H1 (cell line): ENCODE measurements around the gene YIF1A. TPM values are rescaled to one million over a fixed set of nuclear protein-coding genes. Genes with fewer than 3 reads are reported as not detected.

Experiments used
- CTCF ChIA-PET: fragments of 300-600 bp; sonication (Branson Sonifier 250); formaldehyde crosslinking; loops from one replicate; lab custom pipeline; 2021; ENCODE audit not compliant: partially characterized antibody; lab: Charles Lee
- POLR2A ChIA-PET: fragments of 300-600 bp; sonication (Branson Sonifier 250); formaldehyde crosslinking; loops from one replicate; lab custom pipeline; 2021; ENCODE audit warnings: inconsistent platforms; ENCODE audit not compliant: partially characterized antibody; lab: Charles Lee
- DNase-seq, 2 experiments: peaks; one replicate each; pipeline versions ENCODE4 v3.0.0 to v3.0.0-alpha.2; 2010 to 2022; ENCODE audit warnings: low spot score in 2 of 2, low read depth in 1 of 2, mixed read lengths in 1 of 2
- FAIRE-seq: peaks from 2 replicates; lab custom pipeline; 2011; peaks lifted over from hg19 to GRCh38; lab: Jason Lieb, UNC
- H2AFZ ChIP-seq: 2 replicates; pipeline ENCODE4 v1.8.1; 2012; ENCODE audit warnings: low read length, inconsistent platforms
- H2AK5ac ChIP-seq: 2 replicates; pipeline ENCODE4 v1.6.1; 2013; ENCODE audit warnings: low read depth, low read length
- H2BK120ac ChIP-seq: replicated peaks from 2 replicates; pipeline ENCODE3; 2013; ENCODE audit warnings: low read depth, low read length, inconsistent platforms
- H2BK12ac ChIP-seq: 2 replicates; pipeline ENCODE4 v1.6.1; 2013; ENCODE audit warnings: low read depth, low read length
- H2BK15ac ChIP-seq: 2 replicates; pipeline ENCODE4 v1.6.1; 2013; ENCODE audit warnings: low read length
- H2BK20ac ChIP-seq: 2 replicates; pipeline ENCODE4 v1.6.1; 2013; ENCODE audit warnings: low read length
- H2BK5ac ChIP-seq: 2 replicates; pipeline ENCODE4 v1.6.1; 2013; ENCODE audit warnings: low read depth, low read length
- H3K14ac ChIP-seq: 2 replicates; pipeline ENCODE4 v1.6.1; 2013; ENCODE audit warnings: inconsistent platforms; ENCODE audit not compliant: insufficient read length
- H3K18ac ChIP-seq: 2 replicates; pipeline ENCODE4 v1.6.1; 2013; ENCODE audit warnings: low read length; ENCODE audit errors: extremely low read depth
- H3K23ac ChIP-seq: 2 replicates; pipeline ENCODE4 v1.6.1; 2013; ENCODE audit warnings: inconsistent platforms; ENCODE audit not compliant: insufficient read length
- H3K23me2 ChIP-seq: 2 replicates; pipeline ENCODE4 v1.6.1; 2013; ENCODE audit warnings: low read depth, low read length
- H3K27ac ChIP-seq: 2 replicates; pipeline ENCODE4 v1.6.1; 2011; ENCODE audit warnings: low read depth, low read length, inconsistent platforms
- H3K27me3 ChIP-seq, 4 experiments: replicated peaks in 1 of 4; 1 replicate in 1 of 4; 2 replicates in 3 of 4; pipeline versions ENCODE4 v1.6.1 to v1.8.1; 2011 to 2013; ENCODE audit warnings: low read length in 3 of 4, mild to moderate bottlenecking in 3 of 4, inconsistent platforms in 2 of 4, mixed read lengths in 2 of 4, moderate library complexity in 1 of 4; ENCODE audit not compliant: control insufficient read depth in 3 of 4, insufficient read depth in 3 of 4; ENCODE audit errors: extremely low read depth in 1 of 4
- H3K36me3 ChIP-seq, 4 experiments: 2 replicates each; pipeline versions ENCODE4 v1.6.1 to v1.8.1; 2011 to 2013; ENCODE audit warnings: mild to moderate bottlenecking in 4 of 4, low read length in 3 of 4, moderate library complexity in 2 of 4, control low read depth in 1 of 4, inconsistent platforms in 1 of 4; ENCODE audit not compliant: insufficient read depth in 4 of 4, control insufficient read depth in 2 of 4
- H3K4ac ChIP-seq: replicated peaks from 2 replicates; pipeline ENCODE3; 2013; ENCODE audit warnings: low read length, low read depth, mixed read lengths, inconsistent platforms; ENCODE audit not compliant: insufficient read length
- H3K4me1 ChIP-seq, 4 experiments: replicated peaks in 1 of 4; 1 replicate in 1 of 4; 2 replicates in 3 of 4; pipeline versions ENCODE4 v1.6.1 to v1.8.1; 2011 to 2013; ENCODE audit warnings: low read length in 3 of 4, inconsistent platforms in 2 of 4, mixed read lengths in 1 of 4; ENCODE audit not compliant: insufficient read depth in 4 of 4, control insufficient read depth in 3 of 4
- H3K4me2 ChIP-seq, 2 experiments: 2 replicates each; pipeline versions ENCODE4 v1.6.1 to v1.8.1; 2011 to 2013; ENCODE audit warnings: low read depth in 2 of 2, low read length in 2 of 2, control low read depth in 1 of 2, inconsistent platforms in 1 of 2, mild to moderate bottlenecking in 1 of 2; ENCODE audit not compliant: insufficient read depth in 1 of 2
- H3K4me3 ChIP-seq, 4 experiments: fragments of 200-600, 300-600 bp in 1 of 4; sonication (generic), shearing (Covaris generic), sonication (Bioruptor Twin) in 1 of 4; 2 replicates each; pipeline versions ENCODE4 v1.5.1 to v1.8.1; 2011 to 2016; ENCODE audit warnings: low read length in 4 of 4, low read depth in 3 of 4, control low read depth in 2 of 4, inconsistent platforms in 2 of 4, mild to moderate bottlenecking in 2 of 4, mixed read lengths in 1 of 4, moderate library complexity in 1 of 4; ENCODE audit not compliant: insufficient read depth in 2 of 4; ENCODE audit errors: extremely low read depth in 1 of 4
- H3K56ac ChIP-seq: replicated peaks from 2 replicates; pipeline ENCODE3; 2013; ENCODE audit warnings: low read depth, mild to moderate bottlenecking, mixed read lengths, low read length, inconsistent platforms; ENCODE audit not compliant: insufficient read length
- H3K79me1 ChIP-seq: 2 replicates; pipeline ENCODE4 v1.6.1; 2013; ENCODE audit warnings: low read depth, low read length, control low read depth
- H3K79me2 ChIP-seq, 2 experiments: 2 replicates each; pipeline versions ENCODE4 v1.6.1 to v1.8.1; 2012 to 2013; ENCODE audit warnings: low read length in 2 of 2, mild to moderate bottlenecking in 2 of 2, inconsistent platforms in 1 of 2; ENCODE audit not compliant: insufficient read depth in 2 of 2, control insufficient read depth in 1 of 2
- H3K9ac ChIP-seq, 4 experiments: replicated peaks in 1 of 4; 1 replicate in 1 of 4; 2 replicates in 3 of 4; pipeline versions ENCODE4 v1.6.1 to v1.8.1; 2011 to 2013; ENCODE audit warnings: low read depth in 3 of 4, low read length in 3 of 4, control low read depth in 2 of 4, mild to moderate bottlenecking in 2 of 4, moderate library complexity in 2 of 4, inconsistent platforms in 1 of 4; ENCODE audit errors: extremely low read depth in 1 of 4
- H3K9me3 ChIP-seq, 2 experiments: 2 replicates each; pipeline versions ENCODE4 v1.6.1 to v1.8.1; 2012 to 2013; ENCODE audit warnings: mild to moderate bottlenecking in 2 of 2, moderate library complexity in 2 of 2, control low read depth in 1 of 2, inconsistent platforms in 1 of 2, low read depth in 1 of 2, low read length in 1 of 2, mixed read lengths in 1 of 2; ENCODE audit not compliant: insufficient read depth in 2 of 2
- H4K20me1 ChIP-seq, 2 experiments: replicated peaks in 1 of 2; 2 replicates each; pipeline versions ENCODE3 to v1.8.1; 2011 to 2013; ENCODE audit warnings: inconsistent platforms in 2 of 2, low read length in 2 of 2, mild to moderate bottlenecking in 1 of 2; ENCODE audit not compliant: insufficient read depth in 2 of 2, control insufficient read depth in 1 of 2
- H4K5ac ChIP-seq: 2 replicates; pipeline ENCODE4 v1.6.1; 2013; ENCODE audit warnings: low read length, low read depth, mixed read lengths, inconsistent platforms; ENCODE audit not compliant: insufficient read length
- H4K8ac ChIP-seq: 2 replicates; pipeline ENCODE4 v1.8.0; 2013; ENCODE audit warnings: mild to moderate bottlenecking, moderate library complexity, low read length, inconsistent platforms; ENCODE audit not compliant: insufficient read depth; ENCODE audit errors: extremely low read depth
- H4K91ac ChIP-seq: replicated peaks from 2 replicates; pipeline ENCODE3; 2013; ENCODE audit warnings: low read length, mixed read lengths, inconsistent platforms; ENCODE audit not compliant: insufficient read length
- ASH2L ChIP-seq: fragments of 200-600, 300-600 bp; sonication (generic); IDR thresholded peaks from one replicate; pipeline ENCODE4 v1.7.1; 2017; ENCODE audit warnings: low read length
- BRCA1 ChIP-seq: IDR thresholded peaks from 2 replicates; pipeline ENCODE4 v1.6.1; 2012; ENCODE audit warnings: low read depth, low read length, improper control_type of control experiment
- POLR2A ChIP-seq, 2 experiments: IDR thresholded peaks; 1 replicate in 1 of 2; 2 replicates in 1 of 2; pipeline ENCODE4 v1.6.1; 2011; ENCODE audit warnings: low read depth in 2 of 2, low read length in 2 of 2, mild to moderate bottlenecking in 2 of 2; ENCODE audit errors: control extremely low read depth in 1 of 2
- SP2 ChIP-seq: IDR thresholded peaks from 2 replicates; pipeline ENCODE4 v1.6.1; 2012; ENCODE audit warnings: mild to moderate bottlenecking, low read length, inconsistent platforms
- TAF7 ChIP-seq: optimal IDR thresholded peaks from 2 replicates; pipeline ENCODE3; 2011; ENCODE audit warnings: low read depth, mild to moderate bottlenecking, inconsistent platforms, low read length, moderate library complexity, borderline replicate concordance
- YY1 ChIP-seq: IDR thresholded peaks from 2 replicates; pipeline ENCODE4 v1.6.1; 2011; ENCODE audit warnings: low read depth, mild to moderate bottlenecking, low read length
- WGBS, 2 experiments: shearing (Covaris generic) in 1 of 2; methylation state at CpG; one replicate each; pipeline versions ENCODE4 v1.1.6 to v1.1.7; 2013 to 2015; ENCODE audit warnings: low lambda C conversion rate in 2 of 2, mixed read lengths in 2 of 2, inconsistent platforms in 1 of 2, low coverage in 1 of 2, missing lambda C conversion rate in 1 of 2; ENCODE audit not compliant: insufficient replicate concordance in 2 of 2, insufficient coverage in 1 of 2, insufficient read length in 1 of 2; ENCODE audit errors: extremely low coverage in 1 of 2, missing lambda C conversion rate in 1 of 2; 5-methylcytosine and 5-hydroxymethylcytosine counted together
- polyA plus RNA-seq, 7 experiments: library from polyadenylated mRNA; depleted of rRNA in 3 of 7; stranded (reverse) in 5 of 7; unstranded in 2 of 7; fragments of >200 nt in 5 of 7; fragments of 200-250 nt in 2 of 7; gene quantifications; 1 replicate in 5 of 7; 2 replicates in 1 of 7; 4 replicates in 1 of 7; pipeline versions ENCODE4 v1.2.1 to v1.2.3, GENCODE V29; 2011 to 2013; ENCODE audit warnings: missing spikeins in 2 of 7, mixed read lengths in 2 of 7
- total RNA-seq: library from RNA; stranded (reverse); fragmentation: NEBNext Ultra II Directional; extraction: Animal tissue kit (Norgen Biotek cat#: 25700); gene quantifications from 2 replicates; pipeline ENCODE4 v1.2.1, GENCODE V29; 2021

YIF1A gene
- total and polyA plus RNA-seq, 2 of the 8 experiments (the other 6 are each of a cell fraction or from before 2014, with no cell fraction given), result 70.1 to 178 TPM

GRCh38 chr11:66337103-66337899 is 48.4 kb upstream of the YIF1A start:
- TF ChIP-seq YY1 (no peak), SP2 (no peak), ASH2L (no peak), POLR2A (IDR thresholded peaks at IDR 0.05; ENCODE audit: control extremely low read depth in 1 of 2, low read depth in 2 of 2, low read length in 2 of 2) (no peak), TAF7 (no peak), BRCA1 (no peak)
- TF ChIP-seq, all 59 proteins: peak for 0
- Histone ChIP-seq H4K5ac (no peak overlapping the region), H3K14ac (no peak overlapping the region), H3K79me1 (0 out of 2 replicates have a peak, but pooled peaks cover 3% of the 10 kb centered on the region), H2BK20ac (no peak overlapping the region), H2BK12ac (no peak overlapping the region), H3K9ac (peak overlapping the region in 1 of 4 experiments; percentile 22; a peak in 1 of 7 replicates), H3K9me3 (no peaks in the 10 kb centered on the region), H3K4me3 (no peak overlapping the region), H3K36me3 (peaks cover 6 to 12% (median 9%) of the 10 kb centered on the region in 4 experiments; a peak in 4 of 8 replicates), H3K79me2 (no peaks in the 10 kb centered on the region), H3K4me1 (peaks cover 0 to 20% (median 14%) of the 10 kb centered on the region in 4 experiments; a peak in 6 of 7 replicates), H3K18ac (0 out of 2 replicates have a peak overlapping the region, but pooled peaks have one; percentile 51), H3K27me3 (no peaks in the 10 kb centered on the region; a peak in 2 of 7 replicates), H4K20me1 (peaks cover 0 to 4% of the 10 kb centered on the region in 2 experiments), H2BK120ac (no peak overlapping the region), H2AFZ (no peak overlapping the region), H3K4me2 (peak overlapping the region in 1 of 2 experiments; percentile 81; a peak in 2 of 4 replicates), H3K23me2 (no peaks in the 10 kb centered on the region; the same call in 1 of the 2 replicates), H3K23ac (no peak overlapping the region), H4K91ac (no peak overlapping the region), H2AK5ac (no peak overlapping the region), H3K27ac (peak overlapping the region; percentile 15; the same call in 1 of the 2 replicates), H3K4ac (no peak overlapping the region), H2BK15ac (0 out of 2 replicates have a peak overlapping the region, but pooled peaks have one; percentile 29), H2BK5ac (no peak overlapping the region; the same call in 1 of the 2 replicates), H3K56ac (no peak overlapping the region), H4K8ac (no peak overlapping the region)
- DNase-seq (peak in 1 of 2 experiments; percentile 44), FAIRE-seq (no peak)
- ChIA-PET CTCF (interaction anchor here (0.6 to 8.7 kb wide), 14 partner anchors 8 to 57 kb away, joined by 3 to 242 read pairs (median 8); partner anchors contain the start of genes BRMS1 and CD248), POLR2A (interaction anchor here (1.1 to 28.7 kb wide), 6 partner anchors 9 to 46 kb away, joined by 4 to 487 read pairs (median 14); partner anchors contain the start of genes B4GAT1, BRMS1, SLC29A2 and TMEM151A)
- WGBS, 2 experiments, result 85% methylated on average over 18 of the region's 18 CpGs; no CpG with 5 or more reads in 1 of the 2 experiments
